SU-DHL-6 (cell line): Measurements from ENCODE around the gene SRGAP1.

Experiments used
- H2AFZ ChIP-seq: fragments of 200-600 bp; sonication (generic); 2 replicates; pipeline ENCODE4 v1.6.1; 2014; ENCODE audit warnings: low read depth, mild to moderate bottlenecking, moderate library complexity, mixed read lengths, antibody characterized with exemption, low read length; ENCODE audit not compliant: severe bottlenecking
- H3F3A ChIP-seq: fragments of 200-600 bp; shearing (Covaris generic); 2 replicates; pipeline ENCODE4 v1.6.0; 2016; ENCODE audit warnings: antibody characterized with exemption, mild to moderate bottlenecking; ENCODE audit not compliant: insufficient read depth
- H3K27ac ChIP-seq: fragments of 200-600 bp; sonication (generic); 2 replicates; pipeline ENCODE4 v1.5.1; 2016; ENCODE audit warnings: low read depth, mild to moderate bottlenecking, low read length, moderate library complexity, mixed read lengths
- H3K27me3 ChIP-seq: fragments of 200-600 bp; sonication (generic), shearing (Covaris generic); 2 replicates; pipeline ENCODE4 v1.6.0; 2014; ENCODE audit warnings: mild to moderate bottlenecking, low read length
- H3K36me3 ChIP-seq: fragments of 200-600 bp; sonication (generic); 2 replicates; pipeline ENCODE4 v1.6.1; 2014; ENCODE audit warnings: mild to moderate bottlenecking, low read length, mixed read lengths
- H3K4me2 ChIP-seq: fragments of 300-600, 200-600 bp; shearing (Covaris generic), sonication (generic); 2 replicates; pipeline ENCODE4 v1.6.0; 2014; ENCODE audit warnings: low read length, low read depth, mild to moderate bottlenecking; ENCODE audit not compliant: poor library complexity, severe bottlenecking
- H3K4me3 ChIP-seq: fragments of 200-600 bp; sonication (generic); 2 replicates; pipeline ENCODE4 v1.5.1; 2014; ENCODE audit warnings: antibody characterized with exemption, low read length, mild to moderate bottlenecking, mixed read lengths; ENCODE audit not compliant: insufficient read depth, poor library complexity, severe bottlenecking
- H3K79me2 ChIP-seq: fragments of 200-600 bp; sonication (generic); 2 replicates; pipeline ENCODE4 v1.6.1; 2014; ENCODE audit warnings: mild to moderate bottlenecking, low read length, moderate library complexity; ENCODE audit not compliant: insufficient read depth
- H3K9ac ChIP-seq: fragments of 200-600 bp; sonication (generic); 2 replicates; pipeline ENCODE4 v1.7.0; 2014; ENCODE audit warnings: mild to moderate bottlenecking, low read length
- H3K9me2 ChIP-seq: fragments of 200-600 bp; sonication (generic); replicated peaks from 2 replicates; pipeline ENCODE4 v1.6.1; 2014; ENCODE audit warnings: low read length; ENCODE audit not compliant: insufficient read depth
- H3K9me3 ChIP-seq: fragments of 200-600 bp; sonication (generic); 2 replicates; pipeline ENCODE4 v1.6.1; 2014; ENCODE audit warnings: low read length, mixed read lengths; ENCODE audit not compliant: insufficient read depth
- H4K20me1 ChIP-seq: fragments of 200-600 bp; sonication (generic); 2 replicates; pipeline ENCODE4 v1.6.1; 2014; ENCODE audit warnings: low read depth, mild to moderate bottlenecking, antibody characterized with exemption, low read length, moderate library complexity, mixed read lengths
- CTCF ChIP-seq: fragments of 200-600 bp; sonication (generic); IDR thresholded peaks from one replicate; pipeline ENCODE4 v1.5.1; 2017; ENCODE audit warnings: antibody characterized with exemption, mild to moderate bottlenecking, low read length, moderate library complexity; ENCODE audit not compliant: insufficient read depth, poor library complexity, severe bottlenecking
- EZH2phosphoT487 ChIP-seq: fragments of 200-600 bp; sonication (generic), shearing (Covaris generic); conservative IDR thresholded peaks from 2 replicates; pipeline ENCODE4 v1.6.1; 2018; ENCODE audit warnings: mild to moderate bottlenecking, antibody characterized with exemption, low read length, moderate library complexity, mixed read lengths

SRGAP1 gene

GRCh38 chr12:63882844-63883243 lies 38.3 kb downstream of the SRGAP1 start:
- H3K4me3 ChIP-seq = no peak overlapping the region
- no peak overlapping the region for H3K4me2 ChIP-seq
- H3K9ac ChIP-seq = no peak overlapping the region
- no peaks in the 10 kb centered on the region for H3K27me3 ChIP-seq
- H3K36me3 ChIP-seq = no peaks in the 10 kb centered on the region
- no peaks in the 10 kb centered on the region for H3F3A ChIP-seq
- no peak overlapping the region for H3K27ac ChIP-seq
- TF ChIP-seq EZH2phosphoT487 = no peak
- no peak for TF ChIP-seq CTCF
- no peaks in the 10 kb centered on the region for H4K20me1 ChIP-seq
- no peaks in the 10 kb centered on the region for H3K9me2 ChIP-seq
- no peaks in the 10 kb centered on the region for H3K79me2 ChIP-seq
- H2AFZ ChIP-seq = no peak overlapping the region
- H3K9me3 ChIP-seq = no peaks in the 10 kb centered on the region

- Histone ChIP-seq H3K9ac (no peak overlapping the region), H4K20me1 (no peaks in the 10 kb centered on the region), H3K27ac (no peak overlapping the region), H3K27me3 (no peaks in the 10 kb centered on the region), H3K79me2 (no peaks in the 10 kb centered on the region), H3K9me3 (no peaks in the 10 kb centered on the region), H3K4me2 (no peak overlapping the region), H3K36me3 (no peaks in the 10 kb centered on the region), H2AFZ (no peak overlapping the region), H3K9me2 (no peaks in the 10 kb centered on the region), H3F3A (no peaks in the 10 kb centered on the region), H3K4me3 (no peak overlapping the region)
- TF ChIP-seq EZH2phosphoT487 (no peak), CTCF (no peak)
Observed at GRCh38 chr12:63885401-63885800, 40.9 kb downstream of the SRGAP1 start.

- TF ChIP-seq CTCF (no peak), EZH2phosphoT487 (no peak)
- H3K4me2 ChIP-seq = no peak overlapping the region
- no peak overlapping the region for H3K4me3 ChIP-seq
- H3K9me2 ChIP-seq = no peaks in the 10 kb centered on the region
- no peak overlapping the region for H2AFZ ChIP-seq
- H3K36me3 ChIP-seq = no peaks in the 10 kb centered on the region
- H3F3A ChIP-seq = no peaks in the 10 kb centered on the region
- H3K79me2 ChIP-seq = no peaks in the 10 kb centered on the region
- no peak overlapping the region for H3K9ac ChIP-seq
- H3K27me3 ChIP-seq = no peaks in the 10 kb centered on the region
- no peaks in the 10 kb centered on the region for H4K20me1 ChIP-seq
- H3K27ac ChIP-seq = no peak overlapping the region
- H3K9me3 ChIP-seq = no peaks in the 10 kb centered on the region
Observed at GRCh38 chr12:63888908-63889635, 44.6 kb downstream of the SRGAP1 start.
